ENCODE data around the gene GCSAM. TPM values are rescaled to one million over a fixed set of nuclear protein-coding genes. Genes with fewer than 3 reads are reported as not detected.

The GCSAM gene
- total and polyA plus RNA-seq, 7 experiments from 2014 or later, result 5.5 to 38.8 (median 24.9) TPM

- no peaks in the 10 kb centered on the region for H3K27me3 Mint-ChIP-seq
- H3K36me3 Mint-ChIP-seq, result peaks cover 0 to 27% (median 7%) of the 10 kb centered on the region in 5 donors
- no peaks in the 10 kb centered on the region for H3K9me3 Mint-ChIP-seq
- H3K4me1 Mint-ChIP-seq, result peaks cover 28 to 60% (median 46%) of the 10 kb centered on the region in 7 donors
- ChIA-PET POLR2A (no interaction called here), CTCF (interaction anchor here (1.0 to 1.2 kb wide), 2 partner anchors 9 to 177 kb away, joined by 3 to 5 read pairs; no protein-coding TSS in a partner anchor)
- H3K4me3 Mint-ChIP-seq, result peak overlapping the region in 2 of 10 donors; percentile 19 to 48
- H3K4me1 ChIP-seq (ENCODE audit: control insufficient read depth in 2 of 2, insufficient read depth in 2 of 2, low read length in 2 of 2), result peaks cover 4 to 12% of the 10 kb centered on the region in 2 donors
- no peaks in the 10 kb centered on the region for H3K9me3 ChIP-seq (ENCODE audit: control insufficient read depth in 2 of 3, low read length in 3 of 3)
- no peaks in the 10 kb centered on the region for H3K36me3 ChIP-seq (ENCODE audit: control insufficient read depth in 2 of 3, insufficient read depth in 3 of 3, low read length in 3 of 3)
- no peak for DNase-seq
- H3K4me3 ChIP-seq (ENCODE audit: low read length), result no peak overlapping the region
- peak overlapping the region in 4 of 9 donors; percentile 27 to 70 (median 48) for H3K27ac Mint-ChIP-seq
- H3K27ac ChIP-seq (ENCODE audit: low read depth, low read length), result no peak overlapping the region
- ATAC-seq, result no peak
- intact Hi-C loops (cut with micrococcal nuclease), result no loop called here
- no peaks in the 10 kb centered on the region for H3K27me3 ChIP-seq (ENCODE audit: control insufficient read depth in 2 of 2, insufficient read depth in 2 of 2, low read length in 2 of 2)
Measured at GRCh38 chr3:112116748-112117186, 16.3 kb downstream of the GCSAM start.

GRCh38 chr3:112115806-112116383 is 17.2 kb downstream of the GCSAM start:
- Histone ChIP-seq H3K27ac (ENCODE audit: low read depth, low read length) (no peak overlapping the region), H3K4me3 (ENCODE audit: low read length) (no peak overlapping the region), H3K4me1 (ENCODE audit: control insufficient read depth in 2 of 2, insufficient read depth in 2 of 2, low read length in 2 of 2) (peaks cover 2 to 12% of the 10 kb centered on the region in 2 donors), H3K27me3 (ENCODE audit: control insufficient read depth in 2 of 2, insufficient read depth in 2 of 2, low read length in 2 of 2) (no peaks in the 10 kb centered on the region), H3K36me3 (ENCODE audit: control insufficient read depth in 2 of 3, insufficient read depth in 3 of 3, low read length in 3 of 3) (no peaks in the 10 kb centered on the region), H3K9me3 (ENCODE audit: control insufficient read depth in 2 of 3, low read length in 3 of 3) (no peaks in the 10 kb centered on the region)
- Mint-ChIP-seq H3K27ac (peak overlapping the region in 2 of 9 donors; percentile 72 to 75), H3K9me3 (no peaks in the 10 kb centered on the region), H3K4me1 (peaks cover 25 to 54% (median 43%) of the 10 kb centered on the region in 7 donors), H3K36me3 (peaks cover 0 to 25% (median 7%) of the 10 kb centered on the region in 5 donors), H3K27me3 (no peaks in the 10 kb centered on the region), H3K4me3 (no peak overlapping the region)
- ChIA-PET POLR2A (interaction anchor here (0.5 to 1.0 kb wide), 2 partner anchors 9 to 208 kb away, joined by 3 to 4 read pairs; no protein-coding TSS in a partner anchor), CTCF (interaction anchor here (1.2 kb wide), 1 partner anchor 177 kb away, joined by 5 read pairs; no protein-coding TSS in a partner anchor)
- intact Hi-C loops (cut with micrococcal nuclease), result no loop called here
- DNase-seq (no peak), ATAC-seq (no peak)

GRCh38 chr3:112115161-112115739 is 17.8 kb downstream of the GCSAM start:
- H3K4me3 ChIP-seq (ENCODE audit: low read length), result no peak overlapping the region
- POLR2A ChIA-PET, result interaction anchor here (0.5 to 1.0 kb wide), 2 partner anchors 10 to 209 kb away, joined by 3 to 4 read pairs; no protein-coding TSS in a partner anchor
- H3K27ac Mint-ChIP-seq, result peak overlapping the region in 2 of 9 donors; percentile 13 to 75
- intact Hi-C loops (cut with micrococcal nuclease), result no loop called here
- peaks cover 0 to 8% of the 10 kb centered on the region in 2 donors for H3K4me1 ChIP-seq (ENCODE audit: control insufficient read depth in 2 of 2, insufficient read depth in 2 of 2, low read length in 2 of 2)
- DNase-seq (no peak), ATAC-seq (no peak)
- CTCF ChIA-PET, result interaction anchor here (0.6 kb wide), 1 partner anchor 17 kb away, joined by 3 read pairs; no protein-coding TSS in a partner anchor
- peaks cover 0 to 25% (median 4%) of the 10 kb centered on the region in 5 donors for H3K36me3 Mint-ChIP-seq
- H3K9me3 Mint-ChIP-seq, result no peaks in the 10 kb centered on the region
- no peaks in the 10 kb centered on the region for H3K27me3 Mint-ChIP-seq
- no peaks in the 10 kb centered on the region for H3K9me3 ChIP-seq (ENCODE audit: control insufficient read depth in 2 of 3, low read length in 3 of 3)
- H3K27me3 ChIP-seq (ENCODE audit: control insufficient read depth in 2 of 2, insufficient read depth in 2 of 2, low read length in 2 of 2), result no peaks in the 10 kb centered on the region
- no peak overlapping the region for H3K27ac ChIP-seq (ENCODE audit: low read depth, low read length)
- H3K4me3 Mint-ChIP-seq, result peak overlapping the region in 1 of 10 donors; percentile 49
- H3K36me3 ChIP-seq (ENCODE audit: control insufficient read depth in 2 of 3, insufficient read depth in 3 of 3, low read length in 3 of 3), result no peaks in the 10 kb centered on the region
- peaks cover 21 to 48% (median 39%) of the 10 kb centered on the region in 7 donors for H3K4me1 Mint-ChIP-seq

GRCh38 chr3:112114576-112115160 is 18.4 kb downstream of the GCSAM start:
- Mint-ChIP-seq H3K9me3 (no peaks in the 10 kb centered on the region), H3K4me3 (no peak overlapping the region), H3K27ac (peak overlapping the region in 3 of 9 donors; percentile 13 to 75 (median 19)), H3K4me1 (peaks cover 15 to 42% (median 33%) of the 10 kb centered on the region in 7 donors), H3K36me3 (peaks cover 0 to 25% (median 3%) of the 10 kb centered on the region in 5 donors), H3K27me3 (no peaks in the 10 kb centered on the region)
- Histone ChIP-seq H3K9me3 (ENCODE audit: control insufficient read depth in 2 of 3, low read length in 3 of 3) (no peaks in the 10 kb centered on the region), H3K27me3 (ENCODE audit: control insufficient read depth in 2 of 2, insufficient read depth in 2 of 2, low read length in 2 of 2) (no peaks in the 10 kb centered on the region), H3K27ac (ENCODE audit: low read depth, low read length) (no peak overlapping the region), H3K4me1 (ENCODE audit: control insufficient read depth in 2 of 2, insufficient read depth in 2 of 2, low read length in 2 of 2) (peaks cover 0 to 2% of the 10 kb centered on the region in 2 donors), H3K4me3 (ENCODE audit: low read length) (no peak overlapping the region), H3K36me3 (ENCODE audit: control insufficient read depth in 2 of 3, insufficient read depth in 3 of 3, low read length in 3 of 3) (no peaks in the 10 kb centered on the region)
- DNase-seq (no peak), ATAC-seq (no peak)
- POLR2A ChIA-PET, result no interaction called here
- intact Hi-C loops (cut with micrococcal nuclease), result loop anchor here in 1 of 2 donors (5.0 kb wide), 1 partner anchor 323 kb away; no protein-coding TSS in a partner anchor
- CTCF ChIA-PET, result interaction anchor here (0.6 kb wide), 2 partner anchors 17 to 481 kb away, joined by 3 read pairs; no protein-coding TSS in a partner anchor

GRCh38 chr3:112111785-112112402 is 21.2 kb downstream of the GCSAM start:
- no peaks in the 10 kb centered on the region for H3K9me3 Mint-ChIP-seq
- H3K4me3 Mint-ChIP-seq, result peak overlapping the region in 1 of 10 donors; percentile 14
- no peaks in the 10 kb centered on the region for H3K9me3 ChIP-seq (ENCODE audit: control insufficient read depth in 2 of 3, low read length in 3 of 3)
- ChIA-PET CTCF (interaction anchor here (0.6 to 4.1 kb wide), 43 partner anchors 10 to 1315 kb away, joined by 3 to 36 read pairs (median 4); partner anchors contain the start of genes BTLA, GCSAM and SLC9C1), POLR2A (interaction anchor here (0.6 to 1.2 kb wide), 5 partner anchors 21 to 449 kb away, joined by 3 to 5 read pairs (median 4); partner anchors contain the start of gene GCSAM)
- no peaks in the 10 kb centered on the region for H3K4me1 ChIP-seq (ENCODE audit: control insufficient read depth in 2 of 2, insufficient read depth in 2 of 2, low read length in 2 of 2)
- no peaks in the 10 kb centered on the region for H3K36me3 ChIP-seq (ENCODE audit: control insufficient read depth in 2 of 3, insufficient read depth in 3 of 3, low read length in 3 of 3)
- H3K36me3 Mint-ChIP-seq, result peaks cover 0 to 12% (median 0%) of the 10 kb centered on the region in 5 donors
- no peak overlapping the region for H3K27ac ChIP-seq (ENCODE audit: low read depth, low read length)
- ATAC-seq (peak; percentile 96), DNase-seq (peak in 7 of 9 donors; percentile 52 to 75 (median 70))
- intact Hi-C loops (cut with micrococcal nuclease), result loop anchor here (1.0 to 5.0 kb wide), 11 partner anchors 17 to 419 kb away; partner anchors contain the start of gene GCSAM (in 2 of the 2)
- no peak overlapping the region for H3K4me3 ChIP-seq (ENCODE audit: low read length)
- H3K27me3 Mint-ChIP-seq, result no peaks in the 10 kb centered on the region
- H3K27me3 ChIP-seq (ENCODE audit: control insufficient read depth in 2 of 2, insufficient read depth in 2 of 2, low read length in 2 of 2), result no peaks in the 10 kb centered on the region
- H3K4me1 Mint-ChIP-seq, result peaks cover 2 to 18% (median 9%) of the 10 kb centered on the region in 7 donors
- peak overlapping the region in 4 of 9 donors; percentile 28 to 48 (median 40) for H3K27ac Mint-ChIP-seq

DNA sequence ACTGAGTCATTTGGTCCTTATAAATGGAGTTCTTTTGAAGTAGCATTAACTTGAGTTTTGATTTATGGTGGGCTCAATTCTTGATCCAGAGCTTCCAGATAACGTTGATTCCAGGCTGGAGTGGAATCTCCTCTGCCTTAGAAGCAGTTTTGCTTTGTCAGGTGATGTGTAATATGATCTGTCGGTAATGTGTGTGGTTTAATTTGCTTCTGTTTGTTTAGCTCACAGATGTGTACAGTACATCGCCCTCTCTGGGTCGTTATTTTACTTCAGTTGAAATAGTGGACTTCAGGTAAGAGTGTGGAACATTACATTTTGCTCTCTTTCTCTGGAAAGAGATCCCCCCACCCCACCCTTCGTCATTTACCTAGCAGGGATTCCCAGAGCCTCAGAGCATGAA is 23.7 kb downstream of the GCSAM start:
- H3K4me1 ChIP-seq (ENCODE audit: control insufficient read depth in 2 of 2, insufficient read depth in 2 of 2, low read length in 2 of 2), result no peaks in the 10 kb centered on the region
- CTCF ChIA-PET, result interaction anchor here (1.2 to 4.1 kb wide), 3 partner anchors 28 to 184 kb away, joined by 3 to 36 read pairs (median 21); partner anchors contain the start of gene SLC9C1
- no peaks in the 10 kb centered on the region for H3K27me3 Mint-ChIP-seq
- peaks cover 0 to 12% (median 7%) of the 10 kb centered on the region in 7 donors for H3K4me1 Mint-ChIP-seq
- ATAC-seq, result no peak
- no peak for DNase-seq
- H3K27ac Mint-ChIP-seq, result peak overlapping the region in 1 of 9 donors; percentile 22
- no peaks in the 10 kb centered on the region for H3K27me3 ChIP-seq (ENCODE audit: control insufficient read depth in 2 of 2, insufficient read depth in 2 of 2, low read length in 2 of 2)
- POLR2A ChIA-PET, result interaction anchor here (1.2 kb wide), 1 partner anchor 10 kb away, joined by 3 read pairs; no protein-coding TSS in a partner anchor
- peaks cover 0 to 15% (median 0%) of the 10 kb centered on the region in 5 donors for H3K36me3 Mint-ChIP-seq
- no peak overlapping the region for H3K27ac ChIP-seq (ENCODE audit: low read depth, low read length)
- no peak overlapping the region for H3K4me3 ChIP-seq (ENCODE audit: low read length)
- no peak overlapping the region for H3K4me3 Mint-ChIP-seq
- intact Hi-C loops (cut with micrococcal nuclease), result no loop called here
- no peaks in the 10 kb centered on the region for H3K9me3 Mint-ChIP-seq
- no peaks in the 10 kb centered on the region for H3K9me3 ChIP-seq (ENCODE audit: control insufficient read depth in 2 of 3, low read length in 3 of 3)
- no peaks in the 10 kb centered on the region for H3K36me3 ChIP-seq (ENCODE audit: control insufficient read depth in 2 of 3, insufficient read depth in 3 of 3, low read length in 3 of 3)

Measured in naive thymus-derived CD4-positive, alpha-beta T cell (primary cell).